ENCODE measurements around the gene IL22.

IL22 gene, protein sequence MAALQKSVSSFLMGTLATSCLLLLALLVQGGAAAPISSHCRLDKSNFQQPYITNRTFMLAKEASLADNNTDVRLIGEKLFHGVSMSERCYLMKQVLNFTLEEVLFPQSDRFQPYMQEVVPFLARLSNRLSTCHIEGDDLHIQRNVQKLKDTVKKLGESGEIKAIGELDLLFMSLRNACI

DNA sequence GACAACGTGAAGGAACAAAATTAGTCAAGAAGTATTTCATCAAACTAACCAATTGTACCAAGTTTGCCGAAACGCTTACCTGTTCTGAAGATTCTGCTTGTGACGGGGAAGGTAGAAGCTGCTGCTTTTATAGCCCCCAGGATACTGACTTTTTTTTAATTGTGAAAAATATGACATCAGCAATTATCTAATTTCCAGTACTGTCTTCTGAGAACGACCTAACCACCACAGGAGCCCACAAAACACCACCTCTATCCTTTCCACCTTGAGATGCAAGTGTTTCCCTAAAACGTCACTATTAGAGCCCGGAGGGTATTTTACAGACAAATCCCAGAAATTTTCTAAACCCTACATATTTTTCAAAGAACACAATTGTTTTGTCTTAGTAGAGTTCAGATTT is at the start of gene IL22:
Gene IL22, minus strand, starts transcription at position 101 of the 400 bp plus-strand sequence. CDS start 156 bp downstream, outside the sequence.
- DNase-seq = no peak

DNA sequence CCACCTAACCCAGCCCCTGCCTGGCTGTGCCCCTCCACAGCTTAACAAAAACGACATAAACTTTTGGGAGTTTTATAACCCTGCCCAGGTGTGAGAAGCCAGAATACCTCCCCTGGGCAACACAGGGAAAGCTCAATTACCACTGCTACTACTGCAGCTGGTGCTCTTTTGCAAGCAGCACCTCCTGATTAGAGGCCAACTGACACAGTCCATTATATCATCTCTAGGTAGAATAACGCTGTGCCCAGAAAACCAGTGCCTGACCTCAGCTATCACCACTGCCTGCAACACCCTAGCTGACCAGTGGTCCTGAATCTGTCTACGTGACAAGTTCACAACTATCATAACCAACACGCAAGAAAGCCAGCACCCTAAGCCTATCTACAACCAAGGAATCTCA is 44.5 kb upstream of the IL22 start:
- no peak for DNase-seq

DNA sequence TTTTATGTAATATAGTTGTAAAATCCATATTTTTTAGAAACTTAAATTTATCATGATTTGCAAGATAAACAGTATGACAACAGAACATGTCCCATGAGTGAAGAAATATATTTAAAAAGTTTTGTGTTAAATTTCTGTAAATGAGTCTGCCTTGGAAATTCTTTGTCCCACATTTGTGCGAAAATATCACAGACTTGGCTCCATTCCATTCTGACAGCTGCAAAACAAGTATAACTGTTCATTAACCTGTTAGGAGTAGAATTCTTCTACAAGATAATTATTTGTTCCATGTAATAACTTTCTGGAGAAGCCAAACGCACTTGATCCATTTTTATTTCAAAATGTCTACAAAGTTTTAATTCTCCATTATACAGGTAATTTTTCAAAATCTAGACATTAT is 40.8 kb upstream of the IL22 start:
- no peak for DNase-seq

DNA sequence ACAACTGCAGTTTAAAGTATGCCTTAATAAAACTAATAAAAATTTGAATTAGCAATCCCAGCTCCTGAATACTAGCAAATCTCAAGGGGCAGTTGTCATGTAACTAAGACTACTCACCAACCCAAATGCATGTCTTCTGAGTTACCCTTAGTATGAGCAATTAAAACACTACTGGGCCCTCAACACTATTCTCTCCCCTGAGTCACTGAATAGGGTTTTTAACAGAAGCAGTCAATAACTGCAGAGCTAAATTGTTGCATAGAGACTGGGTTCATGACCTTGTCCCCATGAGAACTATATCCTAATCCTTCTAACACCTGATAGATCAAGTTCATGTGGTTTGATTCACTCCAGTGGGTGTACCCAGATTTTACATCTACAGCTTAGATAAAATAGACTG is 39.9 kb upstream of the IL22 start:
- no peak for DNase-seq

DNA sequence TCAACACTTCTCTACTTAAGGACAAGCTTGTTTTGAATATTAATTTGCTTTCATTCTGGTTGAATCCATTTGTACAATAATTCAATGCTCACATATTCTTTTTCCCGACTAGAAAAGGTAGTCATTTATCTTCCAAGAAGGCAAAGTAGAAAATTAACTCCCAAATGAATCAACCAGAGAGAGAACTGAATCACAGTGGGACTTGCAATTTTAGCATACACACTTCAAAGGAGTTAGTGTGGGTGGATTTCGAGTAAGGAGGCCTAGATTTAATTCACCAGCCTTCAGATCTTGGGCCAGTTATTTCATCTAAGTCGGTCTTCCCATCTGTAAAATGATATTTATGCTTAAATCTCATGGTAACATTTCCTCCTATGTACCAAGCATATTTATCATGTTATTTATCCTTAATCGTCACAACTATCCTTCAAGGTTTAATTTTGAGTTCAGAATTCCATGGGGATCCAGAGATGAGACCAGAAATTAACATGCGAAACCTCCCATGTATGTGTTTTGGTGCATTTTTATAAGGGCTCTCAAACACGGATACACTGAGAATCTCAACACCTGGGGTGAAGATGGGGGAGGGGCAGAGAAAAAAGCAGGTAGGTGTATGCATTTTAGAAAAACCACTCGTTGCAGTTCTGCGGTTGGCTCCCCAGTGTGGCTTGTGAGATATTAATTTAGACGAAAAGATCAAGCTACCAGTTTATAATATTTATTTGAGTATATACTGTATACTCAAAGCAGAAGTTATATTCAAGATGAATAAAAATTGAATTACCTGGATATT is 38.9 kb upstream of the IL22 start:
- no peak for DNase-seq

DNA sequence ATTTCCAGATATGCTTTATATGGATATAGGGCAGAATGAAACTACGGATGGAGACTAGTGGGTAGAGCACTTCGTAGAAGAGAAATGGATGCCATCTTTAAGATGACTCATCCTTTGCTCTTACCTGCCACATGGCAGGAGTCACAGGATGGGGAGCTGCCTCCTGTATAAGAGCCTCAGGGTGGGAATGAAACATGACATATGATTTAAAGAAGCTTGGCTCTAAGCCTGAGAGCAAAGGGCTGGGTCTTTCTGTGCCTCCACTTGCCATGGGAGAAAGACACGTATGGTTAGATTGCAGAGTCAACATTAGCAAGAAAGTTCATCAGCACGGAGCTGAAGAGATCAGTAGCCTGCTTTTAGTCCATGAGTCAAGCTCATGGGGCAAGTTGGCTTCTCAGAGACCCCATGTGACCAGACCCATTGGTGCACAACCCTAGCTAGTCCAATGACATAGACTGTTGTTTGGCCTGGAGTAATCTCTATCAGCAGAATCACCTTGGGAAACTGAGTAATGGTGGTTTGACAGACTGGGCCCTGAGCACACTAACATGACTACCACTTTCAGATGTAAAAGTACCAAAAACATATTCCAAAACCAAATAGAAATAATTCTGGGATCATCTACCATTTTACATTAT is 38.1 kb upstream of the IL22 start:
- no peak for DNase-seq

DNA sequence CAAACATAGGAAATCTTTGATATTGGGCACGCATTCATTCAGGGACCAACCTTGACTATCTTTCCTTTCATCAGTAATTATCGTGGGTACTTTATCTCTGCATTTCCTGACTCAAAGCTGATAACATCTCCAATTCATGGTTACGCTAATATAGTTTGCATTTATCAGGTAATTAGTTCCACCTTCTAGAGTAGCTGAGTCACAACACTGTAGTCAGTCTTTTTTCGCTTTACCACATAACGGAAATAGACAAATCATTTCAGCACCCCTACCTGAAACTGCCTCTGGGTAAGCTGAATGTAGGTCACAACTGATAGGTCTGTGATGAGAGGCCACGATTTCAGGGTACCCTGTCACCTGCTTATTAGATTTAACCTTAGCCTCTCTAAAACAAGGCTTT is 36.7 kb upstream of the IL22 start:
- DNase-seq = no peak

DNA sequence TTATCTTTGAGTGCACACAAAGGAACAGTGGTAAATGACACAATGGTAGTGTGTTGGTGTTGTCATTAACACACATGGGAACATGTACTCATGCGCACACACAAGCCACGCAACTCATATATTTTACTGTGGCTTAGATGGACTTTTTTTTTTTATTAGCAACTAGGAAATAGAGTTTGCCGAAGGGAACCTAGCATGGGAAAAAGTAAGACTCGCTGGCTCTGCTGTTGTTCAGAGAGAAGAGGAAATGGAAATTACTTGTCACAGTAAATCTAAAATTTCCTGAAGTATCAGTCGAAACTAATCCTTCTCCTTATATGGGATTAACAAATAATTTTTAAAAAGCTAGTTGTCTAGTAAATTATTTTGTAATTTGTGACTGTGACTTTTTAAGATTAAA is 33.7 kb upstream of the IL22 start:
- no peak for DNase-seq

DNA sequence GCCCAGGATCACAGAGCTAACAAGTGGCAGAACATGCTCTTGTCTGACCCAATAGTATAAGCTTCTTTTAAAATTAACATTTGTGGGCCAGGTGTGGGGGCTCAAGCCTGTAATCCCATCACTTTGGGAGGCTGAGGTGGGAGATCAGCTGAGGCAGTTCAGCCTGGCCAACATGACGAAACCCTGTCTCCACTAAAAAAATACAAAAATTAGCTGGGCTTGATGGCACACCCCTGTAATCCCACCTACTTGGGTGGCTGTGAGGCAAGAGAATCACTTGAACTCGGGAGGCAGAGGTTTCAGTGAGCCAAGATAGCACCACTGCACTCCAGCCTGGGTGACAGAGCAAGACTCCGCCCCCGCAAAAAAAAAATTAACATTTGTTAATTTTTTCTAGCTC is 33.0 kb upstream of the IL22 start:
- no peak for DNase-seq

DNA sequence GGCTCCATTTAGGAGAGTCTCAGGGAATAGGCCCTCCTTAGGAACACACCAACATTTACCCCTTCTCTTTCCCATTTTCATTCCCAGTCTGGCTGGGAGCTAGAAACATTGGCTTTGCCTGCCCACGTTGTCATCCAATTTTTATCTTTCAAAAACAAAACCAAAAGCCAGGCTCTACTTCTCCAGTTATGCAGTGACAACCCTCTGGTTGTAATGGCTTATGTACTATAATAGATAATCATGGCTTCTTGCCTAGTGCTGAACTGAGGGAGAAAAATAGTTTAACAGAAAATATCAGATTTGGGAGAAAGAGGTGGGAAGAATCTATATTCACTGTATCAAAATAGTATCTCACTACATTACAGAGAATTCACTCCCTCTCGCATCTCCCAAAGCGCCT is 32.1 kb upstream of the IL22 start:
- DNase-seq = no peak

DNA sequence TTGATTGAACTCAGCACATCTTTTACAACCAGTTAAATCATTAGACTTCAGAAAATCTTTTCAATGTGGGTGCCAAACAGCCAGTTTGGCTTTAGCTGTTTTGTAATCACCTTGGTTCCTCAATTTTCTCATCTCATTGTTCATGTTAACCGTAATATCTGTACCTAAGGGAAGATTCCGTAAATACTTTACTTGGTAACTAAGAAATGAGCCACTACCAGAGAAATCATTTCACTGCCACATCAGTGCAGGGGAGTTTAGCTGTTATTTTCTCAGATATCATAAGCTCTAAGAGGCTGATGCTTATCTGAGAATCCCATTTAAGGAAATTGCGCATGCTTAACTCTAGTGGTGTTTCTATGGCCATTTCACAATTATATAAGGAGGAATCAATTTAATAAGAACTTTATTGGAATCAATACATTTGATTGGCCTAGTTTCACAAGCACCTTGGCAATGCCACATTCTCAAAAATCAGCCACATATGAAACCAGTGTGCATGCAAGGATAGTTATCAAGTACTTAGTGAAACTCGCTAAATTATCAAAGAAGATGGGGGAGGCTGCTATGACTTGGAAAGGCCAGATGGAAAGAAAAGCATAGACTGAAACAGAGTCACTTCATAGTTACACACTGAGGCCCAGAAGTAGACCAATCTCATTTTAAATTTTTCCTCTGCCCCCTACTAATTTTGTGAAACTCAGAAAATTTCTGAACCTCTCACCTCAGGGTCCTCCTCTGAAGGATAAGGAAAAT is 28.1 kb upstream of the IL22 start:
- no peak for DNase-seq

DNA sequence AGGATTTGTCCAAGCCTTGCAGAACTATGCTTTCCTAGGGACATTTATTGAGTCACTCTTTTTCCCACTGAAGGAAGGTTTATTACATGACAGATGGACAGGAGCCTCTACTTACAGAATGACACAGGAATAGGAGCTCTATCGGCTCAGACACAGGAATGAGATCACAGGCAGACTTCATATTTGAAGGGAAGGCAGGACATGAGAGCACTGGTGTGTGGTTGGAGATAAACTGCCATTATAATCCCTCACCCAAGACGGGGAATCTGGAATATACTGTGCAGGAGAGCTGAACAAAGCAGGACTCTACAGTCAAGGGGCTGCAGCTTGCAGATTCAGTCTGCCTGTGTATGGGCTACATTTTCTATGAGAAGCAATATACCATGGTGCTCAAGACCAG is 26.8 kb upstream of the IL22 start:
- no peak for DNase-seq

DNA sequence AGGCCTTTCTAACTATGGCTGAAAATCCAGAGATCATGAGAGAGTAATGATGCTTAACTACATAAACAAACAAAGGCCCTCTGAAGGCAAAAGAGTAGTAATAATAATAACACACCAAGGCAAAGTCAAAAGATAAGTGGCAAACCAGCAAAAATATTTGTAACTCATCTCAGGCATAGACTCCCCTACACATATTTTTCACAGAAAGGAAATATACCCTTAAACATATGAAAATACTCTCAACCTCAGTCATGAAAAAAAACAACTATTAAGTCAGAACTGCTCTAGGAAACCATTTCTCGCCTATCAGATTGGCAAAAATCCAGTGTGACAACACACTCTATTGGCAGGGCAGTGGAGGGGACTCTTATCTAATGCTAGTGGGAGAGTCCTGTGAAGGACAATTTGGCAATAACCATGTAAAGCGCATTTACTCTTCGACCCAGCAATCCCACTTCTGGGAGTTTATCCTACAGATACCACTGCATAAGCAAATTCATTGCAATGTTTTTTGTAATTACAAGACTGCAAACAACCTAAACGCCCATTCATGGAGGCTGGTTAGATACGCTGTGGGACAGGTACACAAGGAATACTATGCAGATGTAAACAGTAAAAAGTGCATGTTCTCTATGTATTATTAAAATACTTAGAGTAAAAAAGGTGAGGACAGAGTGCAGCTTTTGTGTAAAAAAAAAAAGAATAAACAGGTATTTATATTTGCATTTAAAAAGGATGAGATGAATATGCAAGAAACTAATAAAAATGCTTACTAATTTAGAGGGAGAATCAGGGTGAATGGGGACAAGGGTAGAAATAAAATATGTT is 26.0 kb upstream of the IL22 start:
- no peak for DNase-seq

DNA sequence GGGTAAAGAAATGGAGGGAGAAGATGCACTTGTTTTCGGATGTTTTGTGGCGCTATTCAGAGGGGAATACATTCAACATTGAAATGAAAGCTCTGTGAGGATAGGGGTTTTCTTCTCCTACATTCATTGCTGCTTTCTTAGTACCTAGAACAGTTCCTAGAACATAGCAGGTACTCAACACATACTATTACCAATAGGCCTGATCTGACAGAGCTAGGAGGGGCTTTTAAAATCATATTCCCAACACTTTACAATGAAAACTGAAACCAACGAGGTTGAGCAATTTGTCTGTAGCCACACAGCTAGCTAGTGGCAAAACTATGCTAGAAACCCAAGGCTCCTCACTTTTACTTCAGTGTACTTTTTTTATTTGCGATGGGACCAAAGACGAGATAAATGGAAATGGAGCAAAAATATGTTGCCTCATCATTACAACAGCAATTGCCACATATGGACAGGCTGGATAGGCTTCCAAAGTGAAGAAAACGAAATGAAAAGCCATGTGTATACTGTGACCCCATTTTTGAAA is 23.1 kb upstream of the IL22 start:
- no peak for DNase-seq

DNA sequence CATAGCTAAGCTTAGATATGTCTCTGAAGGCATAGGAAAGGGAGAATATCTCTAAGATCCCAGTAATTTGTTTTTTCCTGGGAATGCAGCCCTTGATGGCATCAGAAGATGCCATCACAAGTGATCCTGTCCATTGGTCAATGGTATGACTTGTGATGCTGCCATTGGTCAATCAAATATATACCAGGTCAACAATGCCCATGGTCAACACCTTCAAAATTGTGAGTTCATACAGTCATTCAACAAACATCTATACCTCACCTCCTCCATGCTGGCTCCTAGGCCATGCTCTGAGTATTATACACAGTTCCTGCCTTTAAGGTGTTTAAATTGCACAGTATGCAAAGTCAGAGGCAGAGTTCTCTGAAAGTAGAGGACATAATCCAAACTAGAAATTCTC is 19.3 kb upstream of the IL22 start:
- no peak for DNase-seq

DNA sequence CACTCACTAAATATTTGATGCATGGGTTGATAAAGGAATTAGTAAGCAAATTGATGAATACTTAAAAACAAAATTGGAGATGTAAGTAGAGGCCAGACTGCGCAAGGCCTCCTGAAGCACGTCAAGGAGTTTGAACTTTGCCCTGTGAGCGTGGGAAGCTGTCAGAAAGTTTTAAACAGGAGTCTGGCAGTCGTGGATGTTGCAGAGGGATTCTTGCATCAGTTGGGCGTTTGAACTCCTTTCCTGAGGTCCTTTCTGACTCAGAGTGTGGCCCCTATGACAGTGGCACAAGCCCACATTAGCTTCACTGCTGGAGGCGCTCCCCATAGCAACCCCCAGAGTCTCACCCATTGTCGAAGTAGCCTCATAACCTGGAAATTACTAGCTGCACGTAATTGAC is 17.9 kb upstream of the IL22 start:
- no peak for DNase-seq

DNA sequence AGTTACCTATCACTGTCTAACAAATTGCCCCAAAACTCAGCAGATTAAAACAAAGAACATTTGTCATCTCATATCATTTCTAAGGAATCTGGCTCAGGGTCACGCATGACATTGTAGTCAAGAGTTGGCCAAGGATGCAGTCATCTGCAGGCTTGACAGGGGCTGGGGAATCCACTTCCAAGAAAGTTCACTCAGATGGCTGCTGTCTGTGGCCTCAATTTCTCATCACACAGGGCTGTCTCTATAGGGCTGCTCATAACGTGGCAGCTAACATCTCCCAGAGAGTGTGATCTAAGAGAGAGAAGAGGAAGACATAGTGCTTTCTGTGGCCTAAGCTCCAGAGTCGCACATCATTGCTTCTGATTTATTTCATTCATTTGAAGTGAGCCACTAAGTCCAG is 17.0 kb upstream of the IL22 start:
- DNase-seq = no peak

DNA sequence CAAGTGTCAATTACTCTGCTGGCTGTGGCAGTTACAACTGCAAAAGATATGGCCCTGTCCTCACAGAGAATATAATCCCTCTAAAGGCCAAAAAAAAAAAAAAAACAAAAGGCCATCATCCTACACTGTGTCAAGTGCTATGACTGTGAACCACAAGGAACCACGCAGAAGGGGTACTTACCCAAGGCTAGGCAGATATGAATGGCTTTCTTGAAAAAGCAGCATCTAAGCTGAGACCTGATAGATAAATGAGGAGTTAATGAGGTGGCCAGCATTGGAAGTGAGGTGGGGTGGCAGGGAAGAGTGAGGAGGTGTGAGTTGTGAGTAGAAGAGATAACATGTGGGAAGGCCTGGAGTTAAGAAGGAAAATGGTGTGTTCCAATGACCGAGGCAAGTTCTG is 16.4 kb upstream of the IL22 start:
- no peak for DNase-seq

DNA sequence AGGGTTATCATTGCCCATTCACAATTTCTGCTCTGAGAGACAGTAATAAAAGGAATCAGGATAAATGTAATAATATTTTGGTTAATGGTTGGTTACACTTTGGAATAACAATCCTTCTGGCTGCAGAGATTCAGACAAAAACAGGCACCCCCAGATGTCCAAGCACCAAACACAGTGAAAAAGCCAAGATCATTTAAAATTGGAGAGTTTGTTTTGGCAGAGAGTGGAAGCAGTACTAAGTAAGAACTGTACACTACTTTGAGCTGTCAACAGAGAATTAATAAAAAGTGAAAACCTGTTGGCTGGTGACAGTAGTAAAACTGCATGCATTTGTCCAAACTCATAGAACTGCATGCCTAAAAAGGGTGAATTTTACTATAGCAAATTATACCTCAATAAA is 15.6 kb upstream of the IL22 start:
- no peak for DNase-seq

DNA sequence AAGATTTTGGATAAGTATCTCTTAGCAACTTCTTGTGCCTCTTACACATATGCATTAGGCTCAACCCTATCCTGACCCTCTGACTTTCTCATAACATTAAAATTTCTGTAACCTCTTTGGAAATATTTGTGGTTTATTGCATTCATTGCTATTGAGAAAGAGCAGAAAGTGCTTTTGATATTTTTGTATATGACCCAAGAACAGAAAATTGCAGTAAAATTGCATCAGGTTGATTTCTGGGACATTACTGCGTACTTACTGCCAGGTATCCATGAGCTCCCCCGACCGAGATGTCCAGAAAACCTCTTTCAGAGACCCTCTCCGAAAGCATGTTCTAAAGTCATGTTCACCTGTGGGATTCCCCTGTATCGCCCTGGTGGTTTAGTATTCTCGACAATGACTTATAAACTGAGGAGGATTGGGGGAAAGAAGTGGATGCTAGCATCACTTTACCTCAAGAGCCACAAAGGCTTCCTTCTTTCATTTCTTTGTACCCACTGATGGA is 14.5 kb upstream of the IL22 start:
- no peak for DNase-seq

DNA sequence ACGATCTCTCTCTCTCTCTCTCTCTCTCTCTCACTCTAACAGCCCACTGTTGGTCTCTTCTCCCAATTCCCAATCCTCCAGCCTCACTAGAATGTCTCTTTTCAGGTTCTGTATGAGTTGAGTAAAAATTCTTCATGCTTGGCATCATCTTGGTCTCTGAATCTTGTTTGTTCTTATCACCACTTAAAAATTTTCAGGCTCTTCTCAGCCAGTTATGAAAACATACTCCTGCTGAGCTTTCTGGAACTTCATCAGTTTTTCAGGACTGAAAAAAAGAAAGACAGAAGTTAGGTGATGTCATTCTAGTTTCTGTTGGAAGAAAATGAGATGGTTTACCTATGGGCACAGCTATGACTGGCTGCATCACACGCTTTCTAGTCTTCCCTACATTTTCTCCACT is 11.5 kb upstream of the IL22 start:
- no peak for DNase-seq

DNA sequence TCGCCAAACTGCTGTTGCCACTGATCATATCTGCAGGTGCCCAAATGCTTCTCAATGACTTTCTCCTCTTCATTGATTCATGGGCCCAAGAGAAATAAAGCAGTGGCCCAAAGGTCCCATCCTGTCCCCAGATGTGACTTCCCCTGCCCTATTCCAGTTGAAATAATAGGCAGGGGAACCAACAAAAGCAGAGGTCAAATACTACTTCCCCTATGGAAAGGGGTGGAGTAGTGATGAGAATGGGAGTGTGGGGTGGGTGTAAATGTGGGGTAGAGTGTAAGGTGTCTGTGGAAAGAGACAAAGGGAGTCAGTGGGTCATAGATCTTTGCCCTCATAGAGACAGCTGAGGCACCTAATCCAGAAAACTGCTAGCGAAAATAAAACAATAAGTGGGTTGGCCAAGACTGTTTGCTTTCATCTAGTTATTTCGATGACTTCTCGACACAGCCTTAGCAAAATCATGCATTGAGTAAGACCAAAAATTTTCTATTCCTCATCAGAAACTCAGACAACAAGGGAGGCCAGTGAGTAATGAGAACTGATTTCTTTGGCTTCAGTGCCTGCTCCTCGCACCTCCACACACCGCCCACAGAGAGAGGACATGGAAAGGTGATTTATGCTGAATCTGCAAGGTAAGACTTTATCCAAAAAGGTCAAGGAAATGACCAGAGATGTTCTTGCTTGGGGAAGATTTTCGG is 10.9 kb upstream of the IL22 start:
- no peak for DNase-seq

Data from T1000 (cell line).